B cell (primary cell): ENCODE data around the gene KLHL30. TPM values are rescaled to one million over a fixed set of nuclear protein-coding genes. Genes with fewer than 3 reads are reported as not detected.

Experiments
- ATAC-seq: fragments of 200-7000 bp; cut with Tn5 transposase; one replicate; pipeline ENCODE4 v1.10.0; 2021; ENCODE audit warnings: low read depth, mild to moderate bottlenecking, moderate number of reproducible peaks, moderate library complexity
- CTCF ChIA-PET: fragments of 350-600 bp; sonication (Branson Sonifier 250); formaldehyde crosslinking; loops from one replicate; lab custom pipeline; 2021; ENCODE audit warnings: antibody characterized with exemption, inconsistent platforms; lab: Charles Lee
- POLR2A ChIA-PET: fragments of 350-600 bp; sonication (Branson Sonifier 250); formaldehyde crosslinking; loops from one replicate; lab custom pipeline; 2021; ENCODE audit warnings: antibody characterized with exemption; lab: Charles Lee
- DNase-seq: peaks from one replicate; pipeline ENCODE4 v3.0.0; 2013
- H2AFZ ChIP-seq: 2 replicates; pipeline ENCODE4 v1.6.1; 2012; ENCODE audit warnings: mild to moderate bottlenecking, low read depth, low read length; ENCODE audit not compliant: insufficient read depth, poor library complexity, severe bottlenecking
- H3K27ac ChIP-seq, 2 donors: 1 replicate in 1 of 2; 2 replicates in 1 of 2; pipeline ENCODE4 v1.5.1; 2012 to 2013; ENCODE audit warnings: low read length in 2 of 2, mild to moderate bottlenecking in 2 of 2, moderate library complexity in 1 of 2
- H3K27me3 ChIP-seq, 4 experiments: fragments of 200-600 bp in 1 of 4; sonication (generic) in 1 of 4; replicated peaks in 1 of 4; 1 replicate in 2 of 4; 2 replicates in 2 of 4; pipeline versions ENCODE4 v1.6.1 to v1.7.0; 2013 to 2016; ENCODE audit warnings: low read length in 3 of 4, mild to moderate bottlenecking in 2 of 4, mixed read lengths in 1 of 4, moderate library complexity in 1 of 4; ENCODE audit not compliant: insufficient read depth in 4 of 4, control insufficient read depth in 3 of 4; ENCODE audit errors: control extremely low read depth in 1 of 4
- H3K36me3 ChIP-seq, 2 experiments: replicated peaks in 1 of 2; 1 replicate in 1 of 2; 2 replicates in 1 of 2; pipeline versions ENCODE4 v1.6.1 to v1.7.1; 2013; ENCODE audit warnings: low read length in 1 of 2; ENCODE audit not compliant: insufficient read depth in 2 of 2, control insufficient read depth in 1 of 2; ENCODE audit errors: control extremely low read depth in 1 of 2, extremely low read depth in 1 of 2
- H3K4me1 ChIP-seq, 2 donors: fragments of 200-600 bp in 1 of 2; sonication (generic) in 1 of 2; 1 replicate in 1 of 2; 2 replicates in 1 of 2; pipeline versions ENCODE4 v1.5.1 to v1.6.1; 2013 to 2017; ENCODE audit warnings: low read length in 2 of 2; ENCODE audit not compliant: control insufficient read depth in 2 of 2, insufficient read depth in 2 of 2
- H3K4me2 ChIP-seq: replicated peaks from 2 replicates; pipeline ENCODE3; 2012; ENCODE audit warnings: mild to moderate bottlenecking, low read depth, low read length; ENCODE audit not compliant: poor library complexity, severe bottlenecking
- H3K4me3 ChIP-seq, 5 experiments: fragments of 200-600 bp in 1 of 5; sonication (generic) in 1 of 5; 1 replicate in 3 of 5; 2 replicates in 2 of 5; pipeline versions ENCODE4 v1.5.1 to v1.7.0; 2011 to 2016; ENCODE audit warnings: low read length in 4 of 5, mild to moderate bottlenecking in 4 of 5, low read depth in 2 of 5, control low read depth in 1 of 5, moderate library complexity in 1 of 5; ENCODE audit not compliant: insufficient read depth in 1 of 5; ENCODE audit errors: control extremely low read depth in 1 of 5, extremely low read depth in 1 of 5
- H3K79me2 ChIP-seq: fragments of 200-600 bp; sonication (generic); one replicate; pipeline ENCODE4 v1.6.0; 2016; ENCODE audit warnings: low read length; ENCODE audit not compliant: control insufficient read depth, insufficient read depth
- H3K9ac ChIP-seq: fragments of 200-600 bp; sonication (generic); 2 replicates; pipeline ENCODE4 v1.6.1; 2017; ENCODE audit warnings: mild to moderate bottlenecking, low read length, moderate library complexity
- H3K9me3 ChIP-seq, 3 donors: one replicate each; pipeline versions ENCODE4 v1.6.1 to v1.7.1; 2013; ENCODE audit warnings: low read length in 2 of 3; ENCODE audit not compliant: control insufficient read depth in 2 of 3, insufficient read depth in 1 of 3; ENCODE audit errors: control extremely low read depth in 1 of 3
- H4K20me1 ChIP-seq: 2 replicates; pipeline ENCODE4 v1.6.0; 2012; ENCODE audit warnings: mild to moderate bottlenecking, low read length; ENCODE audit not compliant: insufficient read depth, control insufficient read depth, poor library complexity, severe bottlenecking
- H3K27ac Mint-ChIP-seq: one replicate; pipeline ENCODE4 v1.8.0; 2021; ENCODE audit warnings: mixed read lengths
- H3K27me3 Mint-ChIP-seq: one replicate; pipeline ENCODE4 v1.8.0; 2021; ENCODE audit warnings: mixed read lengths
- H3K4me1 Mint-ChIP-seq: one replicate; pipeline ENCODE4 v1.8.0; 2021; ENCODE audit warnings: mixed read lengths
- H3K4me3 Mint-ChIP-seq: one replicate; pipeline ENCODE4 v1.8.0; 2021; ENCODE audit warnings: mixed read lengths
- H3K9me3 Mint-ChIP-seq: one replicate; pipeline ENCODE4 v1.8.0; 2022; ENCODE audit warnings: mixed read lengths; ENCODE audit not compliant: insufficient read depth
- EZH2 ChIP-seq: IDR thresholded peaks from 2 replicates; pipeline ENCODE4 v1.6.1; 2012; ENCODE audit warnings: borderline replicate concordance, low read depth, mild to moderate bottlenecking, moderate library complexity, low read length; ENCODE audit not compliant: insufficient read depth, poor library complexity, severe bottlenecking
- WGBS: methylation state at CpG from one replicate; pipeline ENCODE4 v1.1.5; 2013; ENCODE audit warnings: missing lambda C conversion rate; ENCODE audit not compliant: insufficient coverage; 5-methylcytosine and 5-hydroxymethylcytosine counted together
- intact Hi-C: fragments of 100-400 bp; cut with micrococcal nuclease; formaldehyde crosslinking; loops from one replicate; pipeline ENCODE4 v1.10.0; 2022
- polyA plus RNA-seq: library from polyadenylated mRNA; depleted of rRNA; stranded (reverse); fragments of >200 nt; gene quantifications from 2 replicates; pipeline ENCODE4 v1.2.3, GENCODE V29; 2012
- total RNA-seq, 2 donors: library from RNA; stranded (reverse); fragments of 120-200 nt in 1 of 2; gene quantifications; 1 replicate in 1 of 2; 2 replicates in 1 of 2; pipeline versions ENCODE4 v1.2.3 to v1.2.4, GENCODE V29; 2013 to 2022
- TF ChIP-seq, protein P1 (sequence below): fragments of 200-600 bp; IDR thresholded peaks from one replicate; pipeline ENCODE4 v1.8.0; 2022; ENCODE audit warnings: antibody characterized with exemption, mild to moderate bottlenecking

KLHL30 gene
- total and polyA plus RNA-seq, 2 donors (not counting 1 experiment from before 2014, with no cell fraction given) = not detected

DNA sequence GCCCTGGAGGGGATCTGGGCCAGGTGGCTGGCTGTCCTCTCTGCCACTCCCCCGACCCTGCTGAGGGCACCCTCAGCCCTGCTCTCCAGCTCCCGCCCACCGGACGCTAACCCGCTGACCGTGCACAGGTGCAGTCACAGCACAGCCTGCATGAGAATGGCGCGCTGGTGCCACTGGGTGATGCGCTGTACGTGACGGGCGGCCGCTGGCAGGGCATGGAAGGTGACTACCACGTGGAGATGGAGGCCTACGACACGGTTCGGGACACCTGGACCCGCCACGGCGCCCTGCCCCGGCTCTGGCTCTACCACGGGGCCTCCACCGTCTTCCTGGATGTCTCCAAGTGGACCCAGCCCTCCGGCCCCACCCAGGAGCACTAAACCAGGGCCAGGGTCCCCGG is 12.2 kb downstream of the KLHL30 start:
- Histone ChIP-seq H3K4me3 (no peak overlapping the region), H3K79me2 (no peaks in the 10 kb centered on the region), H3K9ac (no peak overlapping the region), H3K4me2 (no peak overlapping the region), H3K27ac (no peak overlapping the region), H2AFZ (no peak overlapping the region), H3K4me1 (no peaks in the 10 kb centered on the region), H3K9me3 (peaks cover 0 to 10% (median 0%) of the 10 kb centered on the region in 3 donors), H3K27me3 (no peaks in the 10 kb centered on the region), H4K20me1 (no peaks in the 10 kb centered on the region), H3K36me3 (no peaks in the 10 kb centered on the region)
- ChIA-PET CTCF (interaction anchor here (1.9 kb wide), 1 partner anchor 10 kb away, joined by 4 read pairs; no protein-coding TSS in a partner anchor), POLR2A (no interaction called here)
- intact Hi-C loops = no loop called here
- Mint-ChIP-seq H3K4me1 (no peaks in the 10 kb centered on the region), H3K27ac (no peak overlapping the region), H3K9me3 (no peaks in the 10 kb centered on the region), H3K27me3 (no peaks in the 10 kb centered on the region), H3K4me3 (no peak overlapping the region)
- WGBS = 91% methylated on average over 25 of the region's 25 CpGs
- ATAC-seq (no peak), DNase-seq (no peak)
- TF ChIP-seq, protein P1, sequence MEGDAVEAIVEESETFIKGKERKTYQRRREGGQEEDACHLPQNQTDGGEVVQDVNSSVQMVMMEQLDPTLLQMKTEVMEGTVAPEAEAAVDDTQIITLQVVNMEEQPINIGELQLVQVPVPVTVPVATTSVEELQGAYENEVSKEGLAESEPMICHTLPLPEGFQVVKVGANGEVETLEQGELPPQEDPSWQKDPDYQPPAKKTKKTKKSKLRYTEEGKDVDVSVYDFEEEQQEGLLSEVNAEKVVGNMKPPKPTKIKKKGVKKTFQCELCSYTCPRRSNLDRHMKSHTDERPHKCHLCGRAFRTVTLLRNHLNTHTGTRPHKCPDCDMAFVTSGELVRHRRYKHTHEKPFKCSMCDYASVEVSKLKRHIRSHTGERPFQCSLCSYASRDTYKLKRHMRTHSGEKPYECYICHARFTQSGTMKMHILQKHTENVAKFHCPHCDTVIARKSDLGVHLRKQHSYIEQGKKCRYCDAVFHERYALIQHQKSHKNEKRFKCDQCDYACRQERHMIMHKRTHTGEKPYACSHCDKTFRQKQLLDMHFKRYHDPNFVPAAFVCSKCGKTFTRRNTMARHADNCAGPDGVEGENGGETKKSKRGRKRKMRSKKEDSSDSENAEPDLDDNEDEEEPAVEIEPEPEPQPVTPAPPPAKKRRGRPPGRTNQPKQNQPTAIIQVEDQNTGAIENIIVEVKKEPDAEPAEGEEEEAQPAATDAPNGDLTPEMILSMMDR = no peak
- no peak for TF ChIP-seq EZH2

DNA sequence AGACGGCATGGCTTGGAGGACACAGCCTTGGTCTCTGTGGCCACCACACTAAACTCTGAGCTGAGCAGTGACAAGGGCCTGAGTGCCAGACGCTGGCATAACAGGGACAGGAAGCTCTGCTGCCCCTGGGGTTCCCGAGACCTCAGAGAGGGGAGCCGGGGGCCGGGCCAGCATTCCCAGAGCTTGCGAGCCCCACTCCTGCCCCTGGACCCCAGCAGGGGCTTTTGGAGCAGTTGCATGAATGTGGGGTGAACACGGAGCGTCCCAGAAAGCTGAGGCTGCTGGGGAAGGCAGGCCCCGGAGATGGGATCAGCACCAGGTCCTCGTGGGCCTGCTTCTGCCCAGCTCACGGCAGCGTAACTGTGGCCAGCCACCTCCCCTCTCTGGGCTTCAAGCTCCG is 12.7 kb downstream of the KLHL30 start:
- ATAC-seq = no peak
- ChIA-PET CTCF (interaction anchor here (1.9 kb wide), 1 partner anchor 9 kb away, joined by 4 read pairs; no protein-coding TSS in a partner anchor), POLR2A (no interaction called here)
- no peak for DNase-seq
- Mint-ChIP-seq H3K4me1 (no peaks in the 10 kb centered on the region), H3K27me3 (no peaks in the 10 kb centered on the region), H3K27ac (no peak overlapping the region), H3K9me3 (no peaks in the 10 kb centered on the region), H3K4me3 (no peak overlapping the region)
- Histone ChIP-seq H3K4me1 (no peaks in the 10 kb centered on the region), H3K36me3 (no peaks in the 10 kb centered on the region), H4K20me1 (no peaks in the 10 kb centered on the region), H3K27me3 (no peaks in the 10 kb centered on the region), H3K9ac (no peak overlapping the region), H3K79me2 (no peaks in the 10 kb centered on the region), H3K27ac (no peak overlapping the region), H3K9me3 (peaks cover 0 to 10% (median 0%) of the 10 kb centered on the region in 3 donors), H2AFZ (no peak overlapping the region), H3K4me3 (no peak overlapping the region), H3K4me2 (no peak overlapping the region)
- TF ChIP-seq EZH2 = no peak
- TF ChIP-seq, protein P1 = no peak
- intact Hi-C loops = no loop called here
- WGBS = 85% methylated on average over 11 of the region's 13 CpGs
